Smooth muscle cell (in vitro differentiated cells): ENCODE measurements around the gene COL18A1. TPM values are rescaled to one million over a fixed set of nuclear protein-coding genes. Genes with fewer than 3 reads are reported as not detected.
A peak's percentile ranks its signal among the peaks of the same experiment; 100 is the strongest.

Experiments
- DNase-seq: peaks from one replicate; lab custom pipeline; 2025; ENCODE audit not compliant: unreplicated experiment; lab: John Stamatoyannopoulos, UW
- H2AFZ ChIP-seq: fragments of 200-600 bp; sonication (generic); 2 replicates; pipeline ENCODE4 v1.6.0; 2016; ENCODE audit warnings: antibody characterized with exemption, low read depth, mild to moderate bottlenecking
- H3F3A ChIP-seq: fragments of 200-600 bp; sonication (generic); 2 replicates; pipeline ENCODE4 v1.6.0; 2017; ENCODE audit warnings: antibody characterized with exemption, low read depth
- H3K27ac ChIP-seq: fragments of 200-600 bp; sonication (generic); 2 replicates; pipeline ENCODE4 v1.5.1; 2016; ENCODE audit warnings: low read depth, mild to moderate bottlenecking
- H3K27me3 ChIP-seq: fragments of 200-600 bp; sonication (generic); 2 replicates; pipeline ENCODE4 v1.6.1; 2016; ENCODE audit warnings: low read depth, mild to moderate bottlenecking
- H3K36me3 ChIP-seq: fragments of 200-600 bp; sonication (generic); 2 replicates; pipeline ENCODE4 v1.5.1; 2016; ENCODE audit warnings: low read depth
- H3K4me1 ChIP-seq: fragments of 200-600 bp; sonication (generic); 2 replicates; pipeline ENCODE4 v1.5.1; 2016; ENCODE audit warnings: low read depth
- H3K4me2 ChIP-seq: fragments of 200-600 bp; sonication (generic); 2 replicates; pipeline ENCODE4 v1.6.0; 2016; ENCODE audit warnings: mild to moderate bottlenecking
- H3K4me3 ChIP-seq: fragments of 200-600 bp; sonication (generic); 2 replicates; pipeline ENCODE4 v1.5.1; 2016; ENCODE audit warnings: mild to moderate bottlenecking
- H3K79me2 ChIP-seq: fragments of 200-600 bp; sonication (generic); 2 replicates; pipeline ENCODE4 v1.6.0; 2016; ENCODE audit warnings: low read depth, mild to moderate bottlenecking
- H3K9ac ChIP-seq: fragments of 200-600 bp; sonication (generic); 2 replicates; pipeline ENCODE4 v1.6.0; 2016; ENCODE audit warnings: low read depth
- H3K9me3 ChIP-seq: fragments of 200-600 bp; sonication (generic); replicated peaks from 2 replicates; pipeline ENCODE4 v1.5.1; 2016; ENCODE audit warnings: low read depth
- H4K20me1 ChIP-seq: fragments of 200-600 bp; sonication (generic); 2 replicates; pipeline ENCODE4 v1.6.0; 2016; ENCODE audit warnings: low read depth
- CTCF ChIP-seq: fragments of 200-600 bp; sonication (generic); IDR thresholded peaks from 2 replicates; pipeline ENCODE4 v1.5.1; 2017; ENCODE audit warnings: borderline replicate concordance, mild to moderate bottlenecking, antibody characterized with exemption; ENCODE audit not compliant: insufficient read depth, poor library complexity, severe bottlenecking
- WGBS: methylation state at CpG from one replicate; pipeline ENCODE4 v1.1.7; 2016; ENCODE audit warnings: low lambda C conversion rate; 5-methylcytosine and 5-hydroxymethylcytosine counted together
- polyA plus RNA-seq: library from polyadenylated mRNA; unstranded; fragments of >200 nt; fragmentation: Nextera tagmentation; extraction: Ambion mirVana; gene quantifications from 2 replicates; pipeline ENCODE4 v1.2.1, GENCODE V29; 2016
- total RNA-seq: library from RNA; depleted of rRNA; stranded (reverse); fragments of >200 nt; gene quantifications from 2 replicates; pipeline ENCODE4 v1.2.3, GENCODE V29; 2014

COL18A1 gene
- total and polyA plus RNA-seq, 2 experiments from 2014 or later: 192 to 485 TPM

- Histone ChIP-seq H3F3A (peaks cover 5% of the 10 kb centered on the region), H3K79me2 (peaks cover 100% of the 10 kb centered on the region), H3K36me3 (no peaks in the 10 kb centered on the region), H3K4me2 (peak overlapping the region; percentile 46), H4K20me1 (peaks cover 100% of the 10 kb centered on the region), H3K27ac (no peak overlapping the region), H3K4me1 (peaks cover 16% of the 10 kb centered on the region), H3K27me3 (no peaks in the 10 kb centered on the region), H2AFZ (no peak overlapping the region), H3K9me3 (no peaks in the 10 kb centered on the region), H3K4me3 (no peak overlapping the region), H3K9ac (no peak overlapping the region)
- no peak for TF ChIP-seq CTCF
- WGBS: 76% methylated on average over 22 of the region's 22 CpGs
- no peak for DNase-seq
Measured at GRCh38 chr21:45417256-45417950, 12.4 kb downstream of the COL18A1 start.

GRCh38 chr21:45417951-45418300 lies 13.0 kb downstream of the COL18A1 start:
- TF ChIP-seq CTCF: no peak
- H3K79me2 ChIP-seq: peaks cover 100% of the 10 kb centered on the region
- H3K27me3 ChIP-seq: no peaks in the 10 kb centered on the region
- WGBS: 87% methylated on average over 20 of the region's 20 CpGs
- peaks cover 100% of the 10 kb centered on the region for H4K20me1 ChIP-seq
- H3K4me2 ChIP-seq: peak overlapping the region; percentile 46
- H3F3A ChIP-seq: peaks cover 5% of the 10 kb centered on the region
- H3K36me3 ChIP-seq: no peaks in the 10 kb centered on the region
- no peak overlapping the region for H3K9ac ChIP-seq
- H3K4me1 ChIP-seq: peaks cover 10% of the 10 kb centered on the region
- DNase-seq: no peak
- no peaks in the 10 kb centered on the region for H3K9me3 ChIP-seq
- no peak overlapping the region for H3K4me3 ChIP-seq
- H3K27ac ChIP-seq: no peak overlapping the region
- no peak overlapping the region for H2AFZ ChIP-seq

GRCh38 chr21:45418301-45419071 lies 13.5 kb downstream of the COL18A1 start:
- no peaks in the 10 kb centered on the region for H3K9me3 ChIP-seq
- peaks cover 100% of the 10 kb centered on the region for H3K79me2 ChIP-seq
- no peaks in the 10 kb centered on the region for H3K27me3 ChIP-seq
- H3K9ac ChIP-seq: no peak overlapping the region
- 81% methylated on average over 34 of the region's 34 CpGs for WGBS
- H3K4me1 ChIP-seq: peaks cover 6% of the 10 kb centered on the region
- H3K36me3 ChIP-seq: no peaks in the 10 kb centered on the region
- H3K27ac ChIP-seq: no peak overlapping the region
- no peak for DNase-seq
- H3K4me2 ChIP-seq: peak overlapping the region; percentile 46
- H3K4me3 ChIP-seq: no peak overlapping the region
- H4K20me1 ChIP-seq: peaks cover 100% of the 10 kb centered on the region
- H3F3A ChIP-seq: peaks cover 5% of the 10 kb centered on the region
- no peak for TF ChIP-seq CTCF
- no peak overlapping the region for H2AFZ ChIP-seq
